ENCODE data around the gene TGFB2.

- TF ChIP-seq POLR2A (IDR thresholded peaks at IDR 0.05) (no peak), CTCF (IDR thresholded peaks at IDR 0.05 in 8 of 11, conservative IDR thresholded peaks at IDR 0.05 in 3 of 11) (no peak)
Observed at GRCh38 chr1:218367118-218367517, 22.0 kb downstream of the TGFB2 start.
